ENCODE measurements around the gene SNX9.

- no peak for TF ChIP-seq TCF12 (IDR thresholded peaks at IDR 0.05; ENCODE audit: low read depth)
- no peak for TF ChIP-seq ZBTB7A (IDR thresholded peaks at IDR 0.05; ENCODE audit: low read depth)
- no peak for TF ChIP-seq EP300 (IDR thresholded peaks at IDR 0.05; ENCODE audit: borderline replicate concordance)
- TF ChIP-seq MAX (IDR thresholded peaks at IDR 0.05), result no peak
- no peak for TF ChIP-seq EGR1 (IDR thresholded peaks at IDR 0.05)
- TF ChIP-seq TEAD4 (IDR thresholded peaks at IDR 0.05), result no peak
- TF ChIP-seq TAF1 (IDR thresholded peaks at IDR 0.05; ENCODE audit: low read depth), result no peak
- no peak for TF ChIP-seq REST (IDR thresholded peaks at IDR 0.05; ENCODE audit: low read depth)
- no peak for TF ChIP-seq CEBPB (IDR thresholded peaks at IDR 0.05)
- TF ChIP-seq USF1 (IDR thresholded peaks at IDR 0.05), result no peak
These were observed 15.8 kb downstream of the SNX9 start for GRCh38 chr6:157838718-157839430.

Measured in Ishikawa (cell line).